Activated CD4-positive, alpha-beta T cell treated with anti-CD3 and anti-CD28 coated beads, Interleukin-2, amount 10 ng/mL, durations not matched to agents 24 days and 14 days (primary cell): ENCODE results near the gene ZNF879. TPM values are rescaled to one million over a fixed set of nuclear protein-coding genes. Genes with fewer than 3 reads are reported as not detected.

Experiments
- DNase-seq: peaks from one replicate; pipeline ENCODE4 v3.0.0; 2022
- H3K27ac Mint-ChIP-seq: one replicate; pipeline ENCODE4 v1.8.0; 2022; ENCODE audit warnings: mild to moderate bottlenecking, mixed read lengths
- H3K27me3 Mint-ChIP-seq: one replicate; pipeline ENCODE4 v1.8.0; 2022; ENCODE audit warnings: mixed read lengths
- H3K36me3 Mint-ChIP-seq: one replicate; pipeline ENCODE4 v1.8.0; 2022; ENCODE audit warnings: low read depth, mild to moderate bottlenecking, mixed read lengths
- H3K4me1 Mint-ChIP-seq: one replicate; pipeline ENCODE4 v1.8.0; 2021; ENCODE audit warnings: mixed read lengths
- H3K4me3 Mint-ChIP-seq: one replicate; pipeline ENCODE4 v1.8.0; 2022; ENCODE audit warnings: mild to moderate bottlenecking, moderate library complexity, mixed read lengths
- H3K9me3 Mint-ChIP-seq: one replicate; pipeline ENCODE4 v1.8.0; 2021; ENCODE audit warnings: mixed read lengths
- intact Hi-C: fragments of 100-400 bp; cut with micrococcal nuclease; formaldehyde crosslinking; loops from one replicate; pipeline ENCODE4 v1.15.1; 2023
- total RNA-seq: library from RNA; stranded (reverse); gene quantifications from 2 replicates; pipeline ENCODE4 v1.2.3, GENCODE V29; 2022

The ZNF879 gene
- total RNA-seq, 1 donor from 2014 or later: 3.8 TPM

- Mint-ChIP-seq H3K36me3 (peaks cover 2% of the 10 kb centered on the region), H3K9me3 (peaks cover 12% of the 10 kb centered on the region), H3K4me1 (no peaks in the 10 kb centered on the region), H3K4me3 (no peak overlapping the region), H3K27me3 (peaks cover 11% of the 10 kb centered on the region), H3K27ac (no peak overlapping the region)
- intact Hi-C loops: no loop called here
- DNase-seq: no peak
Observed at GRCh38 chr5:178993955-178994579, 29.5 kb upstream of the ZNF879 start.

- no peak within 1 kb of the TSS for H3K4me3 Mint-ChIP-seq
Observed at GRCh38 chr5:178994580-178995340, 28.8 kb upstream of the ZNF879 start, which contains the start of gene GRM6. TSS of gene GRM6 (minus strand) at chr5:178995320. CDS start at chr5:178994944, 376 bp downstream.

GRCh38 chr5:178995341-178995690 is 28.3 kb upstream of the ZNF879 start:
- H3K27ac Mint-ChIP-seq: no peak overlapping the region
- peaks cover 11% of the 10 kb centered on the region for H3K27me3 Mint-ChIP-seq
- intact Hi-C loops: no loop called here
- no peak for DNase-seq
- no peak overlapping the region for H3K4me3 Mint-ChIP-seq
- no peaks in the 10 kb centered on the region for H3K4me1 Mint-ChIP-seq
- peaks cover 2% of the 10 kb centered on the region for H3K36me3 Mint-ChIP-seq
- H3K9me3 Mint-ChIP-seq: peaks cover 12% of the 10 kb centered on the region

More at GRCh38 chr5:178994580-178995340, 28.8 kb upstream of the ZNF879 start, which contains the start of gene GRM6:
- intact Hi-C loops: no loop called here
- peaks cover 2% of the 10 kb centered on the region for H3K36me3 Mint-ChIP-seq
- no peak for DNase-seq
- H3K27me3 Mint-ChIP-seq: peaks cover 11% of the 10 kb centered on the region
- no peaks in the 10 kb centered on the region for H3K4me1 Mint-ChIP-seq
- no peak within 1 kb of the TSS for H3K27ac Mint-ChIP-seq
- peaks cover 12% of the 10 kb centered on the region for H3K9me3 Mint-ChIP-seq

- Mint-ChIP-seq H3K27me3 (peaks cover 11% of the 10 kb centered on the region), H3K4me1 (no peaks in the 10 kb centered on the region), H3K4me3 (no peak overlapping the region), H3K9me3 (peaks cover 12% of the 10 kb centered on the region), H3K27ac (no peak overlapping the region), H3K36me3 (peaks cover 2% of the 10 kb centered on the region)
- intact Hi-C loops: no loop called here
- no peak for DNase-seq
Observed at GRCh38 chr5:178996156-178996555, 27.4 kb upstream of the ZNF879 start.

GRCh38 chr5:178997191-178997590 is 26.4 kb upstream of the ZNF879 start:
- Mint-ChIP-seq H3K36me3 (peaks cover 2% of the 10 kb centered on the region), H3K4me1 (no peaks in the 10 kb centered on the region), H3K27me3 (peaks cover 11% of the 10 kb centered on the region), H3K27ac (no peak overlapping the region), H3K9me3 (peaks cover 12% of the 10 kb centered on the region), H3K4me3 (no peak overlapping the region)
- intact Hi-C loops: no loop called here
- DNase-seq: no peak

- Mint-ChIP-seq H3K9me3 (peaks cover 5% of the 10 kb centered on the region), H3K4me1 (no peaks in the 10 kb centered on the region), H3K36me3 (peaks cover 2% of the 10 kb centered on the region), H3K27me3 (peaks cover 9% of the 10 kb centered on the region), H3K27ac (no peak overlapping the region), H3K4me3 (no peak overlapping the region)
- no peak for DNase-seq
- intact Hi-C loops: no loop called here
Observed at GRCh38 chr5:178998441-178998840, 25.2 kb upstream of the ZNF879 start.

GRCh38 chr5:179006564-179006963 is 17.0 kb upstream of the ZNF879 start:
- no peak overlapping the region for H3K27ac Mint-ChIP-seq
- H3K36me3 Mint-ChIP-seq: no peaks in the 10 kb centered on the region
- DNase-seq: no peak
- H3K9me3 Mint-ChIP-seq: peaks cover 12% of the 10 kb centered on the region
- H3K4me3 Mint-ChIP-seq: no peak overlapping the region
- intact Hi-C loops: no loop called here
- no peaks in the 10 kb centered on the region for H3K27me3 Mint-ChIP-seq
- no peaks in the 10 kb centered on the region for H3K4me1 Mint-ChIP-seq

GRCh38 chr5:179008667-179009066 is 14.9 kb upstream of the ZNF879 start:
- DNase-seq: no peak
- H3K4me1 Mint-ChIP-seq: no peaks in the 10 kb centered on the region
- no peak overlapping the region for H3K27ac Mint-ChIP-seq
- H3K4me3 Mint-ChIP-seq: no peak overlapping the region
- no peaks in the 10 kb centered on the region for H3K27me3 Mint-ChIP-seq
- intact Hi-C loops: no loop called here
- H3K9me3 Mint-ChIP-seq: peaks cover 18% of the 10 kb centered on the region
- no peaks in the 10 kb centered on the region for H3K36me3 Mint-ChIP-seq

- Mint-ChIP-seq H3K4me1 (no peaks in the 10 kb centered on the region), H3K27ac (no peak overlapping the region), H3K4me3 (no peak overlapping the region), H3K27me3 (no peaks in the 10 kb centered on the region), H3K9me3 (peaks cover 42% of the 10 kb centered on the region), H3K36me3 (peaks cover 45% of the 10 kb centered on the region)
- intact Hi-C loops: no loop called here
- DNase-seq: no peak
Observed at GRCh38 chr5:179033004-179033580, 9.5 kb downstream of the ZNF879 start.

- H3K36me3 Mint-ChIP-seq: no peaks in the 10 kb centered on the region
- intact Hi-C loops: no loop called here
Observed at GRCh38 chr5:179044765-179045164, 21.2 kb downstream of the ZNF879 start.

GRCh38 chr5:179051784-179052183 is 28.2 kb downstream of the ZNF879 start:
- Mint-ChIP-seq H3K27me3 (no peaks in the 10 kb centered on the region), H3K36me3 (no peaks in the 10 kb centered on the region), H3K9me3 (peaks cover 13% of the 10 kb centered on the region), H3K4me1 (no peaks in the 10 kb centered on the region), H3K4me3 (no peak overlapping the region), H3K27ac (no peak overlapping the region)
- intact Hi-C loops: no loop called here
- DNase-seq: no peak

More at GRCh38 chr5:179044765-179045164, 21.2 kb downstream of the ZNF879 start:
- no peak for DNase-seq
- Mint-ChIP-seq H3K4me1 (no peaks in the 10 kb centered on the region), H3K9me3 (peaks cover 27% of the 10 kb centered on the region), H3K4me3 (no peak overlapping the region), H3K27ac (no peak overlapping the region), H3K27me3 (no peaks in the 10 kb centered on the region)

- H3K36me3 Mint-ChIP-seq: no peaks in the 10 kb centered on the region
- H3K4me1 Mint-ChIP-seq: no peaks in the 10 kb centered on the region
- no peak overlapping the region for H3K4me3 Mint-ChIP-seq
- H3K9me3 Mint-ChIP-seq: peaks cover 5% of the 10 kb centered on the region
- H3K27ac Mint-ChIP-seq: no peak overlapping the region
- DNase-seq: no peak
- intact Hi-C loops: no loop called here
- H3K27me3 Mint-ChIP-seq: no peaks in the 10 kb centered on the region
Observed at GRCh38 chr5:179054036-179054785, 30.6 kb downstream of the ZNF879 start.

GRCh38 chr5:179054876-179055275 is 31.3 kb downstream of the ZNF879 start:
- Mint-ChIP-seq H3K27me3 (no peaks in the 10 kb centered on the region), H3K36me3 (peaks cover 4% of the 10 kb centered on the region), H3K4me3 (no peak overlapping the region), H3K9me3 (peaks cover 11% of the 10 kb centered on the region), H3K27ac (no peak overlapping the region), H3K4me1 (peaks cover 3% of the 10 kb centered on the region)
- intact Hi-C loops: no loop called here
- DNase-seq: no peak

- peaks cover 6% of the 10 kb centered on the region for H3K36me3 Mint-ChIP-seq
- peaks cover 6% of the 10 kb centered on the region for H3K4me1 Mint-ChIP-seq
- DNase-seq: no peak
- H3K4me3 Mint-ChIP-seq: no peak overlapping the region
- peaks cover 14% of the 10 kb centered on the region for H3K9me3 Mint-ChIP-seq
- H3K27me3 Mint-ChIP-seq: no peaks in the 10 kb centered on the region
- intact Hi-C loops: no loop called here
- H3K27ac Mint-ChIP-seq: no peak overlapping the region
Observed at GRCh38 chr5:179055436-179055835, 31.8 kb downstream of the ZNF879 start.
